ENCODE measurements around the gene CSH2. TPM values are rescaled to one million over a fixed set of nuclear protein-coding genes. Genes with fewer than 3 reads are reported as not detected.
A peak's percentile ranks its signal among the peaks of the same experiment; 100 is the strongest.
"Not testable (repeated sequence)": the region's sequence is repeated elsewhere in the genome, so short reads cannot be mapped to it uniquely, and the experiment has no call there.

CSH2 gene
- 0.56 TPM for total RNA-seq (ENCODE audit: unreplicated experiment)
- long read RNA-seq: 0 reads

DNA sequence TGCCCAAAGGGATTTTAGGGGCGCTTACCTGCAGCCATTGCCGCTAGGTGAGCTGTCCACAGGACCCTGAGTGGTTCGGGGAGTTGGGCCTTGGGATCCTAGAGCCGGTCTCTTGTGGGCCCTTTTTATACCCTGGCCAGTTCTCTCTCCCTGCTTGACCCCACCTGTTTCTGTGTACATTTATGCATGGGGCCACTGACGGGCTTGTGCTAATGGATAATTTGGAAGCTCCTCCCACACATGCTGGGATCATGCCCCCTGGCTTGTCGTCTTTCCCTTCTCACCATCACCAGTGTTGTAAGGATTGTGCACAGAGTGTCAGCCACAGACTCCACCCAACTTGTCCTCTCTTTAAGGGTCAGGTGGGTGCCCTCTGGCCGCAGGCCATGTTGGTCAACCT is at the start of gene CSH2:
Gene CSH2 (minus strand): TSS at position 101 of the 400 bp plus-strand sequence. CDS start 63 bp downstream, at position 38.
- not testable (repeated sequence) for H3K36me3 Mint-ChIP-seq (ENCODE audit: unreplicated experiment); H3K9me3 Mint-ChIP-seq (ENCODE audit: unreplicated experiment); H3K4me3 Mint-ChIP-seq (ENCODE audit: unreplicated experiment); H3K27ac Mint-ChIP-seq (ENCODE audit: unreplicated experiment); DNase-seq; H3K27me3 Mint-ChIP-seq (ENCODE audit: unreplicated experiment); H3K4me1 Mint-ChIP-seq (ENCODE audit: low read depth, unreplicated experiment)

DNA sequence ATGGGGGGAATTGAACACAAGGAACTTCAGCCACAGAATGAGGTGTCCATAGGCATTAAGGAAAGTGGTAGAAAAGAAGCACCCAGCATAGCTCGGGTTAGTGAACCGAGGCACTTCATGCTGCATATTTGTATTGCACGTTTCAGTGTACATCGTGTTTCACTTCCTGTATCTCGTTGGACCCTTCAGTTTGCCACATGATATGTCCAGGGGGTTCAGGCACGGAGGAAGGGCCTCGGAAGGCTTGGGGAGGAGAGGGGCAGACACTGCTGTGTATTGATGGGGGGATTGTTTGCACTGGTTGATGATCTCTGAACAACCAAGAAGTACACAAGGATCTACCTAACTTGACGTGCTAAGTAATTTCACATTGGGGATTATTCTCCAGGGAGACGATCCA is 48.9 kb upstream of the CSH2 start:
- H3K27ac Mint-ChIP-seq (ENCODE audit: unreplicated experiment); H3K36me3 Mint-ChIP-seq (ENCODE audit: unreplicated experiment); H3K27me3 Mint-ChIP-seq (ENCODE audit: unreplicated experiment); H3K9me3 Mint-ChIP-seq (ENCODE audit: unreplicated experiment); H3K4me1 Mint-ChIP-seq (ENCODE audit: low read depth, unreplicated experiment); DNase-seq; H3K4me3 Mint-ChIP-seq (ENCODE audit: unreplicated experiment): not testable (repeated sequence)

DNA sequence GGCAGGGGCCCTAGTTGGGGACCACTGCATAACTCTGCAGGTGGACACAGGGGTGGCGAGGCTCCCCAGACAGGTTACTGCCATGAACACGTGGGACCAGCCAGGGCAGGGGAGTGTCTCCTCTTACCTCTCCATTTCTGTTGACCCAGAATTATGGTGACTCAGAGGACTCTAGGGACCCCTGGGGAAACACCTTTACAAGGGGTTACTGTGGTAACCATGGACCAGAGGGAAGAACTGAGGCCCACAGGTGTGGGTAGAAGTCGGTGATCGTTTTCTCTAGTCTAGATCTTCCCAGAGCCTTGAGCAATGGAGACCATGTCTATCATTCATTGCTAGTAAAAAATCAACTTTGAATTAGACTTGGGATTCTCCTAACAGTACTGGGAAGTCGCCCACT is 47.3 kb upstream of the CSH2 start:
- DNase-seq; H3K27ac Mint-ChIP-seq (ENCODE audit: unreplicated experiment); H3K36me3 Mint-ChIP-seq (ENCODE audit: unreplicated experiment); H3K27me3 Mint-ChIP-seq (ENCODE audit: unreplicated experiment); H3K4me3 Mint-ChIP-seq (ENCODE audit: unreplicated experiment); H3K9me3 Mint-ChIP-seq (ENCODE audit: unreplicated experiment); H3K4me1 Mint-ChIP-seq (ENCODE audit: low read depth, unreplicated experiment): not testable (repeated sequence)

DNA sequence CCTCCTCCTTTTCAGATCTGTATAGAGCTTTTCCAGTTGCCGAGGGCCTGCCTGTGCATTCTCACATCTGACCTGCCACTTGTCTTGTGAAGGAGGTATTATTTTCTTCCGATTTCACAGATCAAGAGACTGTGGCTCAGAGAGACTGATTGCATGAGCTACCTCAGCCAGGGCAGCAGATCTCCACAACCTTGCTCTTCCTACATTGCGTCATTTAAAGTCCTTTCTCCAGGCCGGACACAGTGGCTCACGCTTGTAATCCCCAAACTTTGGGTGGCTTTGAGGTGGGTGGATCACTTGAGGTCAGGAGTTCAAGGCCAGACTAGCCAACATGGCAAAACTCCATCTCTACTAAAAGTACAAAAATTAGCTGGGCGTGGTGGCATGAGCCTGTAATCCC is 46.6 kb upstream of the CSH2 start:
- not testable (repeated sequence) for H3K4me3 Mint-ChIP-seq (ENCODE audit: unreplicated experiment); DNase-seq; H3K4me1 Mint-ChIP-seq (ENCODE audit: low read depth, unreplicated experiment); H3K36me3 Mint-ChIP-seq (ENCODE audit: unreplicated experiment); H3K27ac Mint-ChIP-seq (ENCODE audit: unreplicated experiment); H3K27me3 Mint-ChIP-seq (ENCODE audit: unreplicated experiment); H3K9me3 Mint-ChIP-seq (ENCODE audit: unreplicated experiment)

DNA sequence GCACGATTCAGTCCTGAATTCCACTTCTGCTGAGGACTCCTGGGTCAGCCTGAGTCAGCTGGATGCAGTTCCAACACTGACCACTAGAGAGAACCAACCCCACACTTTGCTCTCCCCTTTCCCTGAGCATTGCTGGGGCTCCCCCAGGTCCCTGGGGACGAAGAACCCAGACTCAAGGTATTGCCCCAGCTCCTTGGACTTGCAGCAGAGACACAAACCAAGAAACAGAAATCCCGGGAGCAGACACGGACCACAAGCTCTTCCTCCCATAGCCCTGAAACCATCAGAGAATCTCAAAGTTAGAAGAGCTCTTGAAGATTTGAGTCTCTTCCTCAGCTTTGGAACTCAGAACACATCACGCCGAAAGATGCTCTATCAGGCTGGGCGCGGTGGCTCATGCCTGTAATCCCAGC is 45.8 kb upstream of the CSH2 start:
- peak; percentile 55 for DNase-seq
- H3K27me3 Mint-ChIP-seq (ENCODE audit: unreplicated experiment): peaks cover 6% of the 10 kb centered on the region
- no peaks in the 10 kb centered on the region for H3K36me3 Mint-ChIP-seq (ENCODE audit: unreplicated experiment)
- TF ChIP-seq, protein P1, sequence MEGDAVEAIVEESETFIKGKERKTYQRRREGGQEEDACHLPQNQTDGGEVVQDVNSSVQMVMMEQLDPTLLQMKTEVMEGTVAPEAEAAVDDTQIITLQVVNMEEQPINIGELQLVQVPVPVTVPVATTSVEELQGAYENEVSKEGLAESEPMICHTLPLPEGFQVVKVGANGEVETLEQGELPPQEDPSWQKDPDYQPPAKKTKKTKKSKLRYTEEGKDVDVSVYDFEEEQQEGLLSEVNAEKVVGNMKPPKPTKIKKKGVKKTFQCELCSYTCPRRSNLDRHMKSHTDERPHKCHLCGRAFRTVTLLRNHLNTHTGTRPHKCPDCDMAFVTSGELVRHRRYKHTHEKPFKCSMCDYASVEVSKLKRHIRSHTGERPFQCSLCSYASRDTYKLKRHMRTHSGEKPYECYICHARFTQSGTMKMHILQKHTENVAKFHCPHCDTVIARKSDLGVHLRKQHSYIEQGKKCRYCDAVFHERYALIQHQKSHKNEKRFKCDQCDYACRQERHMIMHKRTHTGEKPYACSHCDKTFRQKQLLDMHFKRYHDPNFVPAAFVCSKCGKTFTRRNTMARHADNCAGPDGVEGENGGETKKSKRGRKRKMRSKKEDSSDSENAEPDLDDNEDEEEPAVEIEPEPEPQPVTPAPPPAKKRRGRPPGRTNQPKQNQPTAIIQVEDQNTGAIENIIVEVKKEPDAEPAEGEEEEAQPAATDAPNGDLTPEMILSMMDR (IDR thresholded peaks at IDR 0.05; ENCODE audit: partially characterized antibody, unreplicated experiment): peak; percentile 90
- H3K4me3 Mint-ChIP-seq (ENCODE audit: unreplicated experiment): peak overlapping the region; percentile 30
- no peak overlapping the region for H3K27ac Mint-ChIP-seq (ENCODE audit: unreplicated experiment)
- no peaks in the 10 kb centered on the region for H3K9me3 Mint-ChIP-seq (ENCODE audit: unreplicated experiment)
- peaks cover 2% of the 10 kb centered on the region for H3K4me1 Mint-ChIP-seq (ENCODE audit: low read depth, unreplicated experiment)

DNA sequence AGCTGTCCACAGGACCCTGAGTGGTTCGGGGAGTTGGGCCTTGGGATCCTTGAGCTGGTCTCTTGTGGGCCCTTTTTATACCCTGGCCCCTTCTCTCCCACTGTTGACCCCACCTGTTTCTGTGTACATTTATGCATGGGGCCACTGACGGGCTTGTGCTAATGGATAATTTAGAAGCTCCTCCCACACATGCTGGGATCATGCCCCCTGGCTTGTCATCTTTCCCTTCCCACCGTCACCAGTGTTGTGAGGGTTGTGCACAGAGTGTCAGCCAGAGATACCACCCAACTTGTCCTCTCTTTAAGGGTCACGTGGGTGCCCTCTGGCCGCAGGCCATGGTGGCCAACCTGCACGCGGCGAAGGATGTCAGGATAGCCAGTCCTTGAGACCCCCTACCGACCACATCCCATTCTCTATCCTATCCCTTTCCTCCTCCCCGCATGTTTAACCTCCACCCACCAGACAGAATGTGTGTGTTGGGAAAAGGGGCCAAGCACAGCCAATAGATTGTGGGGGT is 45.4 kb upstream of the CSH2 start, which contains the start of gene GH1:
Gene GH1 (minus strand): TSS at position 51 of the 517 bp plus-strand sequence. CDS start 63 bp downstream, outside the sequence.
- not testable (repeated sequence) for H3K27me3 Mint-ChIP-seq (ENCODE audit: unreplicated experiment); H3K4me1 Mint-ChIP-seq (ENCODE audit: low read depth, unreplicated experiment); DNase-seq; H3K36me3 Mint-ChIP-seq (ENCODE audit: unreplicated experiment); H3K27ac Mint-ChIP-seq (ENCODE audit: unreplicated experiment); H3K9me3 Mint-ChIP-seq (ENCODE audit: unreplicated experiment)
- peak within 1 kb of the TSS; percentile 30 for H3K4me3 Mint-ChIP-seq (ENCODE audit: unreplicated experiment)

DNA sequence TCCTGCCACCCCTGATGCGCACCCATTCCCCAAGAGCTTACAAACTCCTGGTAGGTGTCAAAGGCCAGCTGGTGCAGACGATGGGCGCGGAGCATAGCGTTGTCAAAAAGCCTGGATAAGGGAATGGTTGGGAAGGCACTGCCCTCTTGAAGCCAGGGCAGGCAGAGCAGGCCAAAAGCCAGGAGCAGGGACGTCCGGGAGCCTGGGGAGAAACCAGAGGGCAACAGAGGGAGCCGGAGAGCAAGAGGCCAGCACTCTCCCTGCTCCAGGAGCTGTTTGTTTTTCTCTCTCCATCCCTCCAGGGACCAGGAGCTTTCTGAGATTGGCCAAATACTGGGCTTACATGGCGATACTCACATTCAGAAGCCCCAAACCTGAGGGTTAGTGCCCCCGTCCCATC is 44.8 kb upstream of the CSH2 start:
- DNase-seq: no peak
- Mint-ChIP-seq H3K27ac (ENCODE audit: unreplicated experiment) (no peak overlapping the region), H3K4me3 (ENCODE audit: unreplicated experiment) (no peak overlapping the region)

More for the DNA sequence above, 44.8 kb upstream of the CSH2 start:
- TF ChIP-seq, protein P1 (IDR thresholded peaks at IDR 0.05; ENCODE audit: partially characterized antibody, unreplicated experiment): no peak
- Mint-ChIP-seq H3K9me3 (ENCODE audit: unreplicated experiment) (no peaks in the 10 kb centered on the region), H3K36me3 (ENCODE audit: unreplicated experiment) (no peaks in the 10 kb centered on the region), H3K27me3 (ENCODE audit: unreplicated experiment) (peaks cover 6% of the 10 kb centered on the region), H3K4me1 (ENCODE audit: low read depth, unreplicated experiment) (peaks cover 2% of the 10 kb centered on the region)

Data from glutamatergic neuron (in vitro differentiated cells).